Prostate gland (tissue), 2 donors: ENCODE results near the gene PNMT.
A peak's percentile ranks its signal among the peaks of the same experiment; 100 is the strongest.

Experiments used
- POLR2A ChIP-seq: fragments of 450-650 bp; IDR thresholded peaks from one replicate; pipeline ENCODE4 v1.6.1; 2016; ENCODE audit warnings: antibody characterized with exemption, mild to moderate bottlenecking
- POLR2AphosphoS5 ChIP-seq: sonication (generic); formaldehyde crosslinking; IDR thresholded peaks from one replicate; pipeline ENCODE4 v1.6.1; 2017; ENCODE audit warnings: antibody characterized with exemption
- TF ChIP-seq, protein P1 (sequence below), 4 experiments: fragments of 200-600 bp in 2 of 4; fragments of 450-650 bp in 2 of 4; sonication (generic) in 2 of 4; IDR thresholded peaks; 1 replicate in 3 of 4; 2 replicates in 1 of 4; pipeline ENCODE4 v1.5.1; 2016 to 2019; ENCODE audit warnings: antibody characterized with exemption in 4 of 4, mild to moderate bottlenecking in 2 of 4, moderate library complexity in 2 of 4

DNA sequence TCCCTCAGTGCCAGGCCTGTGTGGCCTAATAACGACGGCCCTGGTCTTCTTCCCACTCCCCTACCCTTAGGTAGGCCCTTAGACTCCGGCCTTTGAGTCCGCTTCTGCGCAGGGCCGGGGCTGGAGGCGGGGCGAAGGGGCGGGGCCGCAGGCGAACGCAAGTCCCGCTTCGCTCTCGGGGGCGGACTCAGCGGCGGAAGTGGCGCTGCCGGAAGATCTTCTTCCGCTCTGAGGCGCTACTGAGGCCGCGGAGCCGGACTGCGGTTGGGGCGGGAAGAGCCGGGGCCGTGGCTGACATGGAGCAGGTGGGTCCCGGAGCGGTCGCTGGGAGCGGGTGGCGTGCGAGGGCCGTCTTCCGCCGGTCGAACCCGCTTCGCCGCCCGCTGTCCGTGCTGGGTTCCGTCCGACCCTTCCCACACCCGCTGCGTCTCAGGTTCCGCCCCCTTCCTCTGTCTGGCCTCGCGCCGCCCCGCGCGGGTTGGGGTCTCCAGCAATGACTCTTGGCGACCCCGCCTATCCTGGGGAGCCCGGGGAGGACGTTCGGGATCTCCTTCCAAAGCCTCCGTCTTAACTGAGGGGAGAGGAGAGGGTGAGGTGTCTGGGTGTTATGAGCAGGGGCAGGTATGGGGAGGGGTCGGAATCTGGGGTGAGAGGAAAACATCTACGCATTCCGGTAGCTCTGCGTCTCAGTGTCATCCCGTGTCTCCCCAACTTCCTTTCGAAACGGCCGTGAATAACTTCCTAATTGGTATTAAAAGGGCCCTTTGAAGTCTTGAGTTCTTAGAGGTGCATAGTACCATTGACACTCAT, 31.1 kb upstream of the PNMT start, which contains the start of gene STARD3:
- TF ChIP-seq, protein P1, sequence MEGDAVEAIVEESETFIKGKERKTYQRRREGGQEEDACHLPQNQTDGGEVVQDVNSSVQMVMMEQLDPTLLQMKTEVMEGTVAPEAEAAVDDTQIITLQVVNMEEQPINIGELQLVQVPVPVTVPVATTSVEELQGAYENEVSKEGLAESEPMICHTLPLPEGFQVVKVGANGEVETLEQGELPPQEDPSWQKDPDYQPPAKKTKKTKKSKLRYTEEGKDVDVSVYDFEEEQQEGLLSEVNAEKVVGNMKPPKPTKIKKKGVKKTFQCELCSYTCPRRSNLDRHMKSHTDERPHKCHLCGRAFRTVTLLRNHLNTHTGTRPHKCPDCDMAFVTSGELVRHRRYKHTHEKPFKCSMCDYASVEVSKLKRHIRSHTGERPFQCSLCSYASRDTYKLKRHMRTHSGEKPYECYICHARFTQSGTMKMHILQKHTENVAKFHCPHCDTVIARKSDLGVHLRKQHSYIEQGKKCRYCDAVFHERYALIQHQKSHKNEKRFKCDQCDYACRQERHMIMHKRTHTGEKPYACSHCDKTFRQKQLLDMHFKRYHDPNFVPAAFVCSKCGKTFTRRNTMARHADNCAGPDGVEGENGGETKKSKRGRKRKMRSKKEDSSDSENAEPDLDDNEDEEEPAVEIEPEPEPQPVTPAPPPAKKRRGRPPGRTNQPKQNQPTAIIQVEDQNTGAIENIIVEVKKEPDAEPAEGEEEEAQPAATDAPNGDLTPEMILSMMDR (IDR thresholded peaks at IDR 0.05), result peak in 3 of 4 experiments; percentile 14 to 44 (median 35)
- TF ChIP-seq POLR2A, result peak; percentile 64
- TF ChIP-seq POLR2AphosphoS5, result peak; percentile 89
